Astrocyte (in vitro differentiated cells and primary cell): Measurements from ENCODE around the gene COQ10B.

ENCODE experiments used
- EZH2 ChIP-seq: IDR thresholded peaks from 2 replicates; pipeline ENCODE4 v1.6.1; 2012; ENCODE audit warnings: mild to moderate bottlenecking, low read length, inconsistent platforms; ENCODE audit not compliant: insufficient read depth
- TF ChIP-seq, protein P1 (sequence below): IDR thresholded peaks from 2 replicates; pipeline ENCODE4 v1.5.1; 2011; ENCODE audit warnings: low read depth, mild to moderate bottlenecking, inconsistent platforms, low read length, moderate library complexity; ENCODE audit not compliant: insufficient read depth

DNA sequence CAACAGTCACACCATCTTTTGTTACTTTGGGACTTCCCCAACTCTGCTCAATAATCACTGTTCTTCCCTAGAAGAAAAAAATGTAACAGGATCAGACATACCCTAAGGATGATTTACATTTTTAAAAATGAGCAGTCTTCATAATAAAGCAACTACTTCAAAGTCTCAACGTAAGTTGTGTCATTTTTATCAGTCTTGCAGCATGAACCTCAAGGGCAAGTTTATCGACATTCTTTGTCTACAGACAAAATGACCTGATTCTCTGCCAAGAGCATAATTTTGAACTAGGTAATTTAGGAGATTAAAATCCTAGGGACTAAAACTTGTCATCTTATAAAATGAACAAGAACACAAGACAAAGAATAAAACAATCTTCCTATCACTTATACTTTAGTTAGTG, 44.0 kb downstream of the COQ10B start:
- TF ChIP-seq, protein P1, sequence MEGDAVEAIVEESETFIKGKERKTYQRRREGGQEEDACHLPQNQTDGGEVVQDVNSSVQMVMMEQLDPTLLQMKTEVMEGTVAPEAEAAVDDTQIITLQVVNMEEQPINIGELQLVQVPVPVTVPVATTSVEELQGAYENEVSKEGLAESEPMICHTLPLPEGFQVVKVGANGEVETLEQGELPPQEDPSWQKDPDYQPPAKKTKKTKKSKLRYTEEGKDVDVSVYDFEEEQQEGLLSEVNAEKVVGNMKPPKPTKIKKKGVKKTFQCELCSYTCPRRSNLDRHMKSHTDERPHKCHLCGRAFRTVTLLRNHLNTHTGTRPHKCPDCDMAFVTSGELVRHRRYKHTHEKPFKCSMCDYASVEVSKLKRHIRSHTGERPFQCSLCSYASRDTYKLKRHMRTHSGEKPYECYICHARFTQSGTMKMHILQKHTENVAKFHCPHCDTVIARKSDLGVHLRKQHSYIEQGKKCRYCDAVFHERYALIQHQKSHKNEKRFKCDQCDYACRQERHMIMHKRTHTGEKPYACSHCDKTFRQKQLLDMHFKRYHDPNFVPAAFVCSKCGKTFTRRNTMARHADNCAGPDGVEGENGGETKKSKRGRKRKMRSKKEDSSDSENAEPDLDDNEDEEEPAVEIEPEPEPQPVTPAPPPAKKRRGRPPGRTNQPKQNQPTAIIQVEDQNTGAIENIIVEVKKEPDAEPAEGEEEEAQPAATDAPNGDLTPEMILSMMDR = no peak
- no peak for TF ChIP-seq EZH2
